ENCODE results near the gene ZFHX3. TPM values are rescaled to one million over a fixed set of nuclear protein-coding genes. Genes with fewer than 3 reads are reported as not detected.
A peak's percentile ranks its signal among the peaks of the same experiment; 100 is the strongest.

ZFHX3 gene
- total and polyA plus RNA-seq, 2 experiments from 2014 or later: 2.8 to 3.9 TPM

DNA sequence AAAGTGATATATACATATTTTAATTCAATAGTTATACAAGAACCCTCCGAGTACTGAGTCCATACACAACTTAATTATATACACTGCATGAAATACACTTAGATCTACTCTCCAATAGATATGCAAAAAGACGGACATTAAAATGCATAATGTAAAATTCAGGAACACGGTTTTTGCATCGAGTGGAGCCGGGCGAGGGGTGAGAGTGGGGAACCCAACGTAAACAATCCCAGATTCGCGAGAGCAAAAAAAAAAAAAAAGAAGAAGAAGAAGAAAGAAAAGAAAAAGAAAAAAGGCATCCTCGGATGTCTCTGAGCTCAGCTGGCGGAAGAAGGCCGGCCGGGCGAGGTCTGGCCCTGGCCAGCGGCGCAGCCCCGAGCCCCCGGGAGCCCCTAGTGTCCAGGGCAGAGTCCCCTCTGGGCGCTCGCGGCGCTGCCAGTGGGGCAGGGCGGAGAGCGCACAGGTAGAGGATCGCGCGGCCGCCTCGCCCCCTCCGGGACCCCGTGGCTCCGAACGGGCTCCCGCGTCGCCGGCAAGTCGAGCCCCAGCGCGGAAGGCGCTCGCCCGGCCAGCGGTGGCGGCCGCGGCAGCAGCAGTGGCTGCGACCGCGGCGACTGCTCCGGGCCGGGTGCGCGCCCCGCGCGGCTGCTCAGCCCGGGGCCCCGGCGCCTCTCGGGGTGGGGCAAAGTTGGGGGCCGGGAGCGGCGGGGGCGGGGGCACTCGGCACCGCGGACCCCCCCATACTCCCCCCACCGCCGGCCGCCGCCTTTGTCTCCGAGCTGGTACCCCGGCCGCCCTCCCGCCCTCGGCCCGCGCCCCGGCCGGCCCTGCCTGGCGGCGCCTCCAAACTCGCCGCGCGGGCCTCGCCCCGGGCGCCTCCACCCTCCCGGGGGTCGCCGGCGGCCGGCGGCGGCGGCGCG is 9.6 kb upstream of the ZFHX3 start:
- Histone ChIP-seq H3K36me3 (ENCODE audit: low read depth) (no peaks in the 10 kb centered on the region), H3K4me1 (ENCODE audit: insufficient read depth) (peaks cover 37% of the 10 kb centered on the region), H4K20me1 (ENCODE audit: insufficient read depth) (no peaks in the 10 kb centered on the region), H3K4me2 (ENCODE audit: unreplicated experiment) (peak overlapping the region; percentile 76), H3F3A (ENCODE audit: insufficient read depth) (peaks cover 10% of the 10 kb centered on the region), H2AFZ (peak overlapping the region; percentile 63), H3K79me2 (ENCODE audit: insufficient read depth) (peaks cover 73% of the 10 kb centered on the region), H3K9me2 (ENCODE audit: insufficient read depth) (no peaks in the 10 kb centered on the region), H3K27me3 (replicated peaks; ENCODE audit: insufficient read depth) (no peaks in the 10 kb centered on the region), H3K27ac (peak overlapping the region; percentile 43), H3K4me3 (peak overlapping the region; percentile 87), H3K9me3 (ENCODE audit: low read depth) (no peaks in the 10 kb centered on the region), H3K9ac (peak overlapping the region; percentile 84)
- DNase-seq: peak; percentile 69
- TF ChIP-seq EZH2phosphoT487 (IDR thresholded peaks at IDR 0.05; ENCODE audit: insufficient read depth, low read depth): no peak
- WGBS, 2 experiments (ENCODE audit: low coverage in 1 of 2, low lambda C conversion rate in 2 of 2, missing lambda C conversion rate in 2 of 2): 2 to 3% methylated on average over 43 to 91 of the region's 101 CpGs
- in situ Hi-C loops (cut with MboI): no loop called here

DNA sequence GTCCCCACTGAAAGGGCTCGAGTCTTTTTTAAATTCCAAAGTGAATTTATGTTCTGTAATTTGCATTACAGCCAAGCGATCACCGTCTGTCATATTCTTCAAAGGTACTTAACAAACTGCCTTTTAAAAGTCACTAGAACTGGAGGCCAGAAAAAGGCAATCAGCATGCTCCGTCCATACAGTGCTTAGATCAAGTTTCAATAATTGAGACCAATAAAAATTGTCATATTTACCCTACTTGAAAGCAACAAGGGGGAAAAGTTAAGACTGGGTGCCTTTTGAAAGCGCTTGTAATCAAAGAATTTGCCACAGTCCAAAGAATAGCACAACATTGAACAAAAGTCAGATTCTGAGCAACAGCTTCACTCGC is 9.0 kb upstream of the ZFHX3 start:
- H3K79me2 ChIP-seq (ENCODE audit: insufficient read depth): peaks cover 79% of the 10 kb centered on the region
- peak overlapping the region; percentile 76 for H3K4me2 ChIP-seq (ENCODE audit: unreplicated experiment)
- peaks cover 37% of the 10 kb centered on the region for H3K4me1 ChIP-seq (ENCODE audit: insufficient read depth)
- no peaks in the 10 kb centered on the region for H3K9me2 ChIP-seq (ENCODE audit: insufficient read depth)
- H2AFZ ChIP-seq: peak overlapping the region; percentile 63
- TF ChIP-seq EZH2 (IDR thresholded peaks at IDR 0.05; ENCODE audit: insufficient read depth, poor library complexity, severe bottlenecking): no peak
- TF ChIP-seq EZH2phosphoT487 (IDR thresholded peaks at IDR 0.05; ENCODE audit: insufficient read depth, low read depth): no peak
- H3K27me3 ChIP-seq (replicated peaks; ENCODE audit: insufficient read depth): no peaks in the 10 kb centered on the region
- H3K9me3 ChIP-seq (ENCODE audit: low read depth): no peaks in the 10 kb centered on the region
- peak overlapping the region; percentile 87 for H3K4me3 ChIP-seq
- in situ Hi-C loops (cut with MboI): no loop called here
- no peaks in the 10 kb centered on the region for H4K20me1 ChIP-seq (ENCODE audit: insufficient read depth)
- peaks cover 10% of the 10 kb centered on the region for H3F3A ChIP-seq (ENCODE audit: insufficient read depth)
- no peak for DNase-seq
- 66 to 72% methylated on average over 6 of the region's 6 CpGs for WGBS, 2 experiments (ENCODE audit: low coverage in 1 of 2, low lambda C conversion rate in 2 of 2, missing lambda C conversion rate in 2 of 2)
- H3K27ac ChIP-seq: peak overlapping the region; percentile 43
- H3K9ac ChIP-seq: peak overlapping the region; percentile 84
- H3K36me3 ChIP-seq (ENCODE audit: low read depth): no peaks in the 10 kb centered on the region

DNA sequence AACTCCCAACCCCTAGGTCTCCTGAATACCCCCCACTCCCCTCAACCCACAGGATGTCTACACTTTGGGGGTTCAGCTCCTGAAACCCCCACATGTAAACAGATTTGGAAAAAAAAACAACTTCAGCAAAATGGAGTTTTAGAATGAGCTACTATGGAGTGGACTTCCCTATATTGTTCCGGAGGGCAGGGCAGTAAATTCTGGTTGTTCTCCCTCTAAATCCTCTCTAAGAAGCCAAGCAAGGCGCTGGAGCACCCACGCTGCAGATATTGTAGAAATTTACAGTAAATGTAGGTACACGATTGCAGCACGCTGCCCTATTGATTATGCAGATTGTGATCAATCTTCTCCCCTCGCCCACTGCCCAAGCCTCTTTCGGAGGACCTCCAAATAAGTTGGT is 8.5 kb upstream of the ZFHX3 start:
- H4K20me1 ChIP-seq (ENCODE audit: insufficient read depth): no peaks in the 10 kb centered on the region
- H3K36me3 ChIP-seq (ENCODE audit: low read depth): no peaks in the 10 kb centered on the region
- H3K27ac ChIP-seq: no peak overlapping the region
- no peaks in the 10 kb centered on the region for H3K9me3 ChIP-seq (ENCODE audit: low read depth)
- TF ChIP-seq EZH2phosphoT487 (IDR thresholded peaks at IDR 0.05; ENCODE audit: insufficient read depth, low read depth): no peak
- TF ChIP-seq EZH2 (IDR thresholded peaks at IDR 0.05; ENCODE audit: insufficient read depth, poor library complexity, severe bottlenecking): no peak
- H3K4me3 ChIP-seq: peak overlapping the region; percentile 87
- H3K9ac ChIP-seq: peak overlapping the region; percentile 84; the same call in 1 of the 2 replicates
- H3F3A ChIP-seq (ENCODE audit: insufficient read depth): peaks cover 10% of the 10 kb centered on the region
- no peaks in the 10 kb centered on the region for H3K9me2 ChIP-seq (ENCODE audit: insufficient read depth)
- peaks cover 84% of the 10 kb centered on the region for H3K79me2 ChIP-seq (ENCODE audit: insufficient read depth)
- H3K27me3 ChIP-seq (replicated peaks; ENCODE audit: insufficient read depth): no peaks in the 10 kb centered on the region
- WGBS, 2 experiments (ENCODE audit: low coverage in 1 of 2, low lambda C conversion rate in 2 of 2, missing lambda C conversion rate in 2 of 2): 95 to 99% methylated on average over 7 of the region's 7 CpGs
- in situ Hi-C loops (cut with MboI): no loop called here
- no peak overlapping the region for H2AFZ ChIP-seq
- no peak for DNase-seq
- H3K4me1 ChIP-seq (ENCODE audit: insufficient read depth): peaks cover 37% of the 10 kb centered on the region
- peak overlapping the region; percentile 76 for H3K4me2 ChIP-seq (ENCODE audit: unreplicated experiment)

DNA sequence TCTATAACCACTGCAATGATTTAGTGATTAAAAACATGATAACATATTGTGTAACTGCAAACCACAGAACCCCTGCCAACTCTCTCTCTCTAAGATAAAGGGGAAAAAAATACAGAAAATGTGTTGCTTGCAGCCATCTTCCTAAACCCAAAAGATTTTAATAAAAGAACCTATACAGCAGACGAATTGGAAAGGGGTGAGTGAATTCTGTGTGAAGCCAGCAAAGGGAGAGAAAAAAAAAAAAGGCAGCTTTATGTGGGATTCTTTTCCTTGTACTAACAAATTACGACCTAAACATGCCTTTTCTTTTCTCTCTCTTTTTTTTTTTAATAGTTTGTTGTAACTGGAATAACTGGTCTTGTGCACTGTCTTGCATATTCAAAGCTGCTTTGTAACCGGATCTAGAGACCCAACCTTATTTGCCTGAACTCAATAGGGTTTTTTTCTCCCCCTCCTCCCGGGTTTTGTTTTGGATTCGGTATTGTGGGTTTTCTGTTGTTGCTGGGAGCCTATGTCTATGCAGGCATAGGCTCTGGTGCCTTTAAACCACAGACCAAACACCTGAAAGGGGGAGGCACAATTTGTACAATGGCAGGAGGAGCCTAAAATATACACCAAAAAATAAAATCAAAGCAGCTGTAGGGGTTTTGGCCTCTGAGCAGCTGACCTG is 7.0 kb upstream of the ZFHX3 start:
- Histone ChIP-seq H3K79me2 (ENCODE audit: insufficient read depth) (peaks cover 89% of the 10 kb centered on the region), H4K20me1 (ENCODE audit: insufficient read depth) (no peaks in the 10 kb centered on the region), H3K9me2 (ENCODE audit: insufficient read depth) (no peaks in the 10 kb centered on the region), H3K9me3 (ENCODE audit: low read depth) (no peaks in the 10 kb centered on the region), H3K27ac (peak overlapping the region; percentile 14), H3K27me3 (replicated peaks; ENCODE audit: insufficient read depth) (no peaks in the 10 kb centered on the region), H3K4me2 (ENCODE audit: unreplicated experiment) (peak overlapping the region; percentile 73), H2AFZ (no peak overlapping the region), H3F3A (ENCODE audit: insufficient read depth) (peaks cover 10% of the 10 kb centered on the region), H3K36me3 (ENCODE audit: low read depth) (no peaks in the 10 kb centered on the region), H3K4me3 (peak overlapping the region; percentile 8; the same call in 1 of the 2 replicates), H3K4me1 (ENCODE audit: insufficient read depth) (peaks cover 35% of the 10 kb centered on the region), H3K9ac (peak overlapping the region; percentile 30; the same call in 1 of the 2 replicates)
- DNase-seq: peak; percentile 58
- 49 to 54% methylated on average over 5 of the region's 5 CpGs for WGBS, 2 experiments (ENCODE audit: low coverage in 1 of 2, low lambda C conversion rate in 2 of 2, missing lambda C conversion rate in 2 of 2)
- in situ Hi-C loops (cut with MboI): no loop called here
- TF ChIP-seq EZH2phosphoT487 (IDR thresholded peaks at IDR 0.05; ENCODE audit: insufficient read depth, low read depth): 0 out of 2 replicates have a peak, but pooled peaks have one; percentile 60
- TF ChIP-seq EZH2 (IDR thresholded peaks at IDR 0.05; ENCODE audit: insufficient read depth, poor library complexity, severe bottlenecking): no peak

Data from GM23248 (cell line).